Hepatocyte (in vitro differentiated cells): ENCODE data around the gene KRT26. TPM values are rescaled to one million over a fixed set of nuclear protein-coding genes. Genes with fewer than 3 reads are reported as not detected.

Source experiments
- DNase-seq: peaks from one replicate; pipeline ENCODE4 v3.0.0-alpha.2; 2016; ENCODE audit warnings: low spot score
- H2AFZ ChIP-seq: fragments of 200-600 bp; sonication (generic); 2 replicates; pipeline ENCODE4 v1.6.0; 2016; ENCODE audit warnings: antibody characterized with exemption, mild to moderate bottlenecking
- H3K27ac ChIP-seq: fragments of 200-600 bp; sonication (generic); 2 replicates; pipeline ENCODE4 v1.5.1; 2016; ENCODE audit warnings: mild to moderate bottlenecking
- H3K27me3 ChIP-seq: fragments of 200-600 bp; sonication (generic); 2 replicates; pipeline ENCODE4 v1.6.1; 2016
- H3K36me3 ChIP-seq: fragments of 200-600 bp; sonication (generic); replicated peaks from 2 replicates; pipeline ENCODE4 v1.5.1; 2016; ENCODE audit warnings: low read depth; ENCODE audit not compliant: insufficient read depth
- H3K4me1 ChIP-seq: fragments of 200-600 bp; sonication (generic); 2 replicates; pipeline ENCODE4 v1.5.1; 2016; ENCODE audit warnings: mild to moderate bottlenecking, moderate library complexity; ENCODE audit not compliant: insufficient read depth
- H3K4me2 ChIP-seq: fragments of 200-600 bp; sonication (generic); 2 replicates; pipeline ENCODE4 v1.6.0; 2016
- H3K4me3 ChIP-seq: fragments of 200-600 bp; sonication (generic); 2 replicates; pipeline ENCODE4 v1.5.1; 2016; ENCODE audit warnings: mild to moderate bottlenecking
- H3K79me2 ChIP-seq: fragments of 200-600 bp; sonication (generic); 2 replicates; pipeline ENCODE4 v1.6.0; 2017; ENCODE audit warnings: mild to moderate bottlenecking
- H3K9me2 ChIP-seq: fragments of 200-600 bp; sonication (generic); replicated peaks from 2 replicates; pipeline ENCODE4 v1.6.0; 2017; ENCODE audit warnings: mild to moderate bottlenecking; ENCODE audit not compliant: insufficient read depth
- H3K9me3 ChIP-seq: fragments of 200-600 bp; sonication (generic); 2 replicates; pipeline ENCODE4 v1.5.1; 2016; ENCODE audit warnings: low read depth, mild to moderate bottlenecking
- H4K20me1 ChIP-seq: fragments of 200-600 bp; sonication (generic); 2 replicates; pipeline ENCODE4 v1.6.0; 2016; ENCODE audit warnings: mild to moderate bottlenecking; ENCODE audit not compliant: insufficient read depth, poor library complexity, severe bottlenecking
- EZH2 ChIP-seq: fragments of 200-600 bp; sonication (generic); IDR thresholded peaks from 2 replicates; pipeline ENCODE4 v1.6.1; 2016; ENCODE audit warnings: antibody characterized with exemption, mild to moderate bottlenecking, borderline replicate concordance
- EZH2phosphoT487 ChIP-seq: fragments of 200-600 bp; sonication (generic); IDR thresholded peaks from one replicate; pipeline ENCODE4 v1.6.1; 2018; ENCODE audit warnings: antibody characterized with exemption, mild to moderate bottlenecking, low read depth, moderate library complexity; ENCODE audit not compliant: unreplicated experiment, severe bottlenecking
- WGBS: methylation state at CpG from one replicate; pipeline ENCODE4 v1.1.6; 2016; ENCODE audit warnings: low lambda C conversion rate; ENCODE audit errors: missing lambda C conversion rate; 5-methylcytosine and 5-hydroxymethylcytosine counted together
- polyA plus RNA-seq: library from polyadenylated mRNA; unstranded; fragments of >200 nt; fragmentation: Nextera tagmentation; extraction: Ambion mirVana; gene quantifications from 2 replicates; pipeline ENCODE4 v1.2.1, GENCODE V29; 2016
- total RNA-seq: library from RNA; depleted of rRNA; stranded (reverse); fragments of >200 nt; gene quantifications from 2 replicates; pipeline ENCODE4 v1.2.3, GENCODE V29; 2014
- TF ChIP-seq, protein P1 (sequence below): fragments of 200-600 bp; sonication (generic); IDR thresholded peaks from 2 replicates; pipeline ENCODE4 v1.5.1; 2016; ENCODE audit warnings: antibody characterized with exemption, mild to moderate bottlenecking; ENCODE audit not compliant: poor library complexity

Gene KRT26
- total and polyA plus RNA-seq, 2 experiments from 2014 or later = not detected

DNA sequence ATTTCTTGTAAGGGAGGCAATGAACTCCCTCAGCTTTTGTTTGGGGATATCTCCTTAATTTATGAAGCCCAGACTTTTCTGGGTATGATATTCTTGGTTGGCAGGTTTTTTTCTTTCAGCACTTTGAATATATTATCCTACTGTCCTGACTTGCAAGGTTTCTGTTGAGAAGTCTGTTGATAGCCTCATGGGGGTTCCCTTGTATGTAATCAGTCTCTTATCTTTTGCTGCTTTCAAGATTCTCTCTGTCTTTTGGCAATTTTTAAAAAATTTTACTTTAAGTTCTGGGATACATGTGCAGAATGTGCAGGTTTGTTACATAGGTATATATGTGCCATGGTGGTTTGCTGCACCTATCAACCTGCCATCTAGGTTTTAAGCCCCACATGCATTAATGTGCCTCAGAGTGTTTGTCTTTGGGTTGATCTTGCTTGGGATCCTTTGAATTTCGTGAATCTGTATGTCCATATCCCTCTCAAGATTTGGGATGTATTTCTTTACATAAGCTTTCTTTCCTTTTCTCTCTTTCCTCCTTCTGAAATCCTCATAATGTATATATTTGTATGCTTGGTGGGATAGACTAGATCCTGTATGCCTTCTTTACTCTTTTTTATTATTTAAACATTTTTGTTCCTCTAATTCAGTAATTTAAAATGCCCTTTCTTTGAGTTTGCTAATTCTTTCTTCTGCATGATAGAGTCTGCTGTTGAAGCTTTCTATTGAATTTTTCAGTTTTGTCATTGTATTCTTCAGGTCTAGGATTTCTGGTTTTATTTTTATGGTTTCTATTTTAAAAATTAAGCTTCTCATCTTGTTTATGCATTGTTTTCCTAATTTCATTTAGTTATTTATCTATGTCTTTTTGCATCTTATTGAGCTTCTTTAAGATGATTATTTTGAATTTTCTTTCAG, 11.6 kb downstream of the KRT26 start:
- H3K4me3 ChIP-seq = no peak overlapping the region
- H3K9me2 ChIP-seq = no peaks in the 10 kb centered on the region
- H3K27me3 ChIP-seq = no peaks in the 10 kb centered on the region
- H4K20me1 ChIP-seq = no peaks in the 10 kb centered on the region
- TF ChIP-seq EZH2phosphoT487 (no peak), EZH2 (no peak)
- TF ChIP-seq, protein P1, sequence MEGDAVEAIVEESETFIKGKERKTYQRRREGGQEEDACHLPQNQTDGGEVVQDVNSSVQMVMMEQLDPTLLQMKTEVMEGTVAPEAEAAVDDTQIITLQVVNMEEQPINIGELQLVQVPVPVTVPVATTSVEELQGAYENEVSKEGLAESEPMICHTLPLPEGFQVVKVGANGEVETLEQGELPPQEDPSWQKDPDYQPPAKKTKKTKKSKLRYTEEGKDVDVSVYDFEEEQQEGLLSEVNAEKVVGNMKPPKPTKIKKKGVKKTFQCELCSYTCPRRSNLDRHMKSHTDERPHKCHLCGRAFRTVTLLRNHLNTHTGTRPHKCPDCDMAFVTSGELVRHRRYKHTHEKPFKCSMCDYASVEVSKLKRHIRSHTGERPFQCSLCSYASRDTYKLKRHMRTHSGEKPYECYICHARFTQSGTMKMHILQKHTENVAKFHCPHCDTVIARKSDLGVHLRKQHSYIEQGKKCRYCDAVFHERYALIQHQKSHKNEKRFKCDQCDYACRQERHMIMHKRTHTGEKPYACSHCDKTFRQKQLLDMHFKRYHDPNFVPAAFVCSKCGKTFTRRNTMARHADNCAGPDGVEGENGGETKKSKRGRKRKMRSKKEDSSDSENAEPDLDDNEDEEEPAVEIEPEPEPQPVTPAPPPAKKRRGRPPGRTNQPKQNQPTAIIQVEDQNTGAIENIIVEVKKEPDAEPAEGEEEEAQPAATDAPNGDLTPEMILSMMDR = no peak
- 47% methylated on average over 1 of the region's 1 CpG for WGBS
- DNase-seq = no peak
- no peaks in the 10 kb centered on the region for H3K36me3 ChIP-seq
- no peak overlapping the region for H3K4me2 ChIP-seq
- H3K9me3 ChIP-seq = peaks cover 15% of the 10 kb centered on the region
- H3K4me1 ChIP-seq = no peaks in the 10 kb centered on the region
- H3K27ac ChIP-seq = no peak overlapping the region
- H2AFZ ChIP-seq = no peak overlapping the region
- H3K79me2 ChIP-seq = no peaks in the 10 kb centered on the region

DNA sequence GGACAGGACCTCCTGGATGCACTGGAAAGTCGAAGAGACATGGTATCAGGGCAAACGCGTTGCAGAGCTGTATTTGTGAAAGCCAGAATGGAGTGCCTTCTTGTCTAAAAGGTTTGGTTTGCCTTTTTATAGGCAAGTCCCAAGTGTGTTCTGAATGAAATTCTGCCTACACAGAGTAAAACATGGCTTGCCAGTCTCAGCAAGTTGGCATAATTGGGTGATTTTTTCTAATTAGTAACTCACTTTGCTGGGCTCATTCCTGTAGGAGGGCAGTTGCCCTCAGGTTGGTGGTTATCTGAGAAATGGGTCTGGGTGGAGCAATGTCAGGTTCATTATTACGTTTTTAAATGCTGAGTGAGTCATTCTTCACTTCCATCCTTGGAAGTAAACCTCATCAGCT, 16.8 kb downstream of the KRT26 start, which contains the start of gene KRT25:
Gene KRT25, minus strand, starts transcription at position 101 of the 400 bp plus-strand sequence. Its CDS starts 60 bp downstream, at position 41.
- H3K27ac ChIP-seq = no peak within 1 kb of the TSS
- TF ChIP-seq EZH2phosphoT487 = no peak
- TF ChIP-seq, protein P1 = no peak
- TF ChIP-seq EZH2 = no peak
- H3K36me3 ChIP-seq = no peaks in the 10 kb centered on the region
- H3K4me3 ChIP-seq = no peak within 1 kb of the TSS
- no peaks in the 10 kb centered on the region for H4K20me1 ChIP-seq
- peaks cover 8% of the 10 kb centered on the region for H3K9me3 ChIP-seq
- no peak within 1 kb of the TSS for H3K4me2 ChIP-seq
- DNase-seq = no peak
- H3K27me3 ChIP-seq = no peaks in the 10 kb centered on the region
- no peak within 1 kb of the TSS for H2AFZ ChIP-seq
- H3K79me2 ChIP-seq = no peaks in the 10 kb centered on the region
- 80% methylated on average over 4 of the region's 4 CpGs for WGBS
- no peaks in the 10 kb centered on the region for H3K9me2 ChIP-seq
- H3K4me1 ChIP-seq = no peaks in the 10 kb centered on the region

DNA sequence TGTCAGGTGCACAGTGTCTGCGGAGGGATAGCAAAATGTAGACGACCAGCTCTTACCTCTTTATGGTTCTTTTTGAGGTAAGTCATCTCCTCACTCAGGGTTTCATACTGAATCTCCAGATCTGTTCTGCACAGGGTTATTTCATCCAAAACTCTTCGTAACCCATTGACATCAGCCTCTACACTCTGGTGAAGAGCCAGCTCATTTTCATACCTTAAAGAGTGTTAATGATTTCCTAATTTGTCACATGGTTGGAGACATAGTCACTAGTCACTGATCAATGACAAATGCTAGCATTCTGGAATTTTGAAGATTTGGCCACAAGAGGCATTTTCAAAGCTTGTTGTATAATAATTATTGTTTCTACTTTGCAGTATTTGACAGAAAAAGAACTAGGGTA, 18.2 kb downstream of the KRT26 start:
- H3K9me3 ChIP-seq = peaks cover 3% of the 10 kb centered on the region
- TF ChIP-seq EZH2phosphoT487 (no peak), EZH2 (no peak)
- TF ChIP-seq, protein P1 = no peak
- no peaks in the 10 kb centered on the region for H3K4me1 ChIP-seq
- no peaks in the 10 kb centered on the region for H3K9me2 ChIP-seq
- no peak for DNase-seq
- no peak overlapping the region for H3K4me3 ChIP-seq
- peaks cover 5% of the 10 kb centered on the region for H3K27me3 ChIP-seq
- no peak overlapping the region for H2AFZ ChIP-seq
- H4K20me1 ChIP-seq = no peaks in the 10 kb centered on the region
- no peak overlapping the region for H3K4me2 ChIP-seq
- 91% methylated on average over 3 of the region's 3 CpGs for WGBS
- H3K79me2 ChIP-seq = no peaks in the 10 kb centered on the region
- no peak overlapping the region for H3K27ac ChIP-seq
- H3K36me3 ChIP-seq = no peaks in the 10 kb centered on the region
